HG02610 (cell line): ENCODE results near the gene FOLR1.

Source experiments
- ATAC-seq: cut with Tn5 transposase; IDR thresholded peaks from one replicate; pipeline ENCODE4 v1.9.1; 2021; ENCODE audit warnings: mild to moderate bottlenecking, moderate library complexity; ENCODE audit not compliant: unreplicated experiment

FOLR1 gene

DNA sequence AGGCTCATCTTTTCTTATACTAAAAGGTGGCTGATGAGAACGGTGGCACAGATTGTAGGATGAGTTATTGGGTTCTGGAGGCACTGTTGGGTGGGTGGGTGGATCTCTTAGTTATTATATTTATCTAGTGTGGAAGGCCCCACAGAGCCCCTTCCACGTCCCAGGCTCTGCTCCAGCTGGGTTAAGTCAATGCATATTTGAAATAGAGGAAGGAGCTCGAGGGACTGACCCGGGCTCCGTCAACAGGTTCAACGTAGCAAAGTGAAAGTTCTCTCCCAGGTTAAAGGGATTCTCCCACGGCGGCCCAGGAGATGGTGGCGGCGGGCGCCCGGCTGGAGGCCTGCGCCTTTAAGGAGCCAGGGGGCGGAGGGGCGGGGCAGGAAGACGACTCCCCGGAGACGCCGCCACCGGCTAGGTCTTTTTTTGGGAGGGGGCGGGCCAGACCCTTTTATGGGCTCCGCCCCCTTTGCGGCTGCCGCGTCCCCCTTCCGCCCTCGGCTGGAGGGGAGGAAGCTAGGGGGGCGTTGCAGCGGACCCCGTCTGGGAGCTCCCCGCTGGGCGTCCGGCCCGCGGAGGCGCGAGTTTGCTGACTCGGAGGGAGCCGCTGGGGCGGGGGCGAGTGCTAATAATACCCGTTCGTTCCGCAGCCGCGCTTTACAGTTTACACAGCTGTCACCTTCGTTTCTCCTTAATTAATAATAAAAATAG lies 31.1 kb downstream of the FOLR1 start:
- peak; percentile 73 for ATAC-seq

DNA sequence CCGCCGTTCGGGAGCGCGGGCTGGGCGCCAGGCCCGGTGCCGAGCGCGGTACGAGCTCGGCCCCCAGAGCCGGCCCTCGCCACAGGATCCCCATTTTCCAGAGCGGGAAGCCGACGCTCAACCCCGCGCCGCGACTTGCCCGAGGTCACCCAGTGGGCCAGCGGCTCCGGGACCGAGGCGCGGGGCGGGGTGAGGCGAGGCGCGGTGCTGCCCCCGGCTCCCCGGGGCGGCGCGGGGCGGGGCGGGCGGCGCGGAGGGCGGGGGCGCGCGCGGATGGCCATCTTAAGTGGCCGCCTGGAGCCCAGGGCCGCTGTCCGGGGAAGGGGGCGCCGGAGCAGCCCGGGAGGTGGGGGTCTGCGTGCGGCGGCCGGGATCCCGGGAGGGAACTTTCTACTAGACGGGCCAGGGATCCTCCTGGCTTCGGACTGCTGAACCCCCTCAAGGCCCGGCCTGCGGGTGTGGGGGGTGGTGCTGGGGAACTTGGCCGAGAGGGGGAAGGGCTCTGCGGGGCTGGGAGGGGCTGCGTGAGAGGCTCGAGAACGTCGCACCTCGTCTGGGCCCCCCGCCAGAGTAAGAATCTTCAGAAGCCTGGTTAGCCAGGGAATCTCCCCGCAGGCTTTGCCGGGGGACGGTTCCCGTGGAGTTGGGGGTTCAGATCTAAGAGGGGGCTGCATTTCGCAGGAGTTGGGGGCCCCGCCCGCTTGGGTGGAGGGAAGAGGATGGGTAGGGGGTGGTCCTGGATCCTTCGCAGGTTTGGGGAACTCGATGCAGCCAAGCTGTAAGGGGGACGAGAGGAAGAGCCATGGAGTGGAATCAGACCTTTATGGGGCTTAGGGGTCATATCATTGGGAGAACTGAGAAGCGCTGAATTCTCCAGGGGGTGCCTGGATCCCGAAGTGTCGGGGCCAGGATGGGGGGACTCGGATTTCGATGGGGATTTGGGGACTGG lies 31.9 kb downstream of the FOLR1 start:
- ATAC-seq, result peak; percentile 39

DNA sequence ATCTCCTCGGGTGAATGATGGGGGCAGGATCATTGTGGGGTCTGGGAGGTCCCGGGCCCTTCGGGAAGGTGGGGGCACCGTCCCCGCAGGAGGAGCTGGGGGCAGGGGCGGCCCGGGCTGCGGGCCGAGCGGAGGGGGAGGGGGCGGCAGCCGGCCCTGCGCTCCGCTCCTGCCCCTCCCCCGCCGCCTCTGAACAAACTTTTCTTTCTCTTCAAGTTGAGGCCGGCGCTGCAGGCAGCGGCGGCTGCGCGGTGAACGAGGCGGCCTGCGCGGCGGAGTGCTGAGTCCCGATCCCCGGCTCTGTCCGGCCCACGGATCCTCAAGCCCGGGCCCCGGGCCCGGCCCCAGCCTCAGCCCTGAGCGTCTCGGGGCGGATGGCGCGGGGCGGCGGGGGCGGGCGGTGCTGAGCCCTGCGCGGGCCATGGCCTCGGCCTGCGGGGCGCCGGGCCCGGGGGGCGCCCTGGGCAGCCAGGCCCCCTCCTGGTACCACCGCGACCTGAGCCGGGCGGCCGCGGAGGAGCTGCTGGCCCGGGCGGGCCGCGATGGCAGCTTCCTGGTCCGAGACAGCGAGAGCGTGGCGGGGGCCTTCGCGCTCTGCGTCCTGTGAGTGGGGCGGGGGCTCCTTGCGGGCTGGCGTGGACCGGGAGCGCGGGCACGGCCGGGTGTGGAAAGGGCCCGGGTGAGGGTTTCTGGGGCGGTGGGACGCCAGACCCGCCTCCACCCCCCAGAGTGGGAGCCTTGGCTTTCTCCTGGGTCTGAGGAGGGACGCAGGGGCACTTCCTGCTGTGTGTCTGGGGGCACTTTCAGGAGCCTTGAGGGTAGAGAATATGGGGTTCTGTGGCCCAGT lies 32.8 kb downstream of the FOLR1 start, which contains the start of gene INPPL1:
TSS of gene INPPL1 (plus strand) at position 204 of the 847 bp plus-strand sequence. CDS start at position 422, 218 bp downstream.
- no peak for ATAC-seq

DNA sequence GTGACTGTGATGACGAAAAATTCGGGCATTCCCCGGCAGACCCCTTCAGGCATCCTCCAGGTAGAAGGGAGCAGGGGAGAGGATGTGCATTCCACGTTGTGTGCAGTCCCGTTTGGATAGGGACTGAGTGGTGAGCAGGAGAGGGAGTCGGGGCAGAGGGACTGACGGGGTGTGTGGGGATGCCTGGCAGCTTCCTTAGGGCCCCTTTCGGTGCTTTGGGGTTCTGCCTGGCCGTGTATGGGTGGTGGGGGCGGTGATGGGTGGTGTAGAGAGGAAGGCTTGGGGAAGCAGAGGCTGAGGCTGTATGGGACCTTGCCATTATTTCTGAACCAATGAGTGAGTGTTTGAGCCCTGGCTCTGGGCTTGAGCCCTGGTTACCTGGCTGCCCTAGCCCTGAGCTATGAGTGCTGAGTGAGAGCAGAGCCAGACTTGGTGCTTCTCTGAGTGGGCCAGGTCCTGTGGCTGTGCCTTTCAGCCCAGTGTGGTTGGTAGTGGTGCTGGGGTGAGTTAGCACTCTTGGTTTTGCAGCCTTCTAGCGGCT lies 33.5 kb downstream of the FOLR1 start:
- no peak for ATAC-seq

DNA sequence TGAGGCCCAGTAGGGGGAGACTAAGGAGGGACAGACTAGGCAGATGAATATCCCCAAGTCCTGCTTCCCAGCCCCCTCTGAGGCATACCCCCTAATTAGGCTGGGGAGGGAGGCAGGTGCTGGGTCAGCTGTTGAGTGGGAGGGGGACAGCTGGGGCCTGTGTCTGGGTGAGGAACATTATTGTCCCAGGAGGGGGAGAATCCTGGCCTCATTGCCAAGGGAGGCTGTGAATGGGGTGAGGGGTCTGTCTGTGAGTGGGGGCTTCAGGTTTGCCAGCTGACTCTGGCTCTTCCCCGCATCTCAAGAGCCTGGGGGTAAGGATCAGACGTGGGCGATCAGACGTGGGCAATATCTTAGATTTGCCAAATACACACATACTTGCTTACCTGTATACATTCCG lies 34.8 kb downstream of the FOLR1 start:
- ATAC-seq, result no peak

DNA sequence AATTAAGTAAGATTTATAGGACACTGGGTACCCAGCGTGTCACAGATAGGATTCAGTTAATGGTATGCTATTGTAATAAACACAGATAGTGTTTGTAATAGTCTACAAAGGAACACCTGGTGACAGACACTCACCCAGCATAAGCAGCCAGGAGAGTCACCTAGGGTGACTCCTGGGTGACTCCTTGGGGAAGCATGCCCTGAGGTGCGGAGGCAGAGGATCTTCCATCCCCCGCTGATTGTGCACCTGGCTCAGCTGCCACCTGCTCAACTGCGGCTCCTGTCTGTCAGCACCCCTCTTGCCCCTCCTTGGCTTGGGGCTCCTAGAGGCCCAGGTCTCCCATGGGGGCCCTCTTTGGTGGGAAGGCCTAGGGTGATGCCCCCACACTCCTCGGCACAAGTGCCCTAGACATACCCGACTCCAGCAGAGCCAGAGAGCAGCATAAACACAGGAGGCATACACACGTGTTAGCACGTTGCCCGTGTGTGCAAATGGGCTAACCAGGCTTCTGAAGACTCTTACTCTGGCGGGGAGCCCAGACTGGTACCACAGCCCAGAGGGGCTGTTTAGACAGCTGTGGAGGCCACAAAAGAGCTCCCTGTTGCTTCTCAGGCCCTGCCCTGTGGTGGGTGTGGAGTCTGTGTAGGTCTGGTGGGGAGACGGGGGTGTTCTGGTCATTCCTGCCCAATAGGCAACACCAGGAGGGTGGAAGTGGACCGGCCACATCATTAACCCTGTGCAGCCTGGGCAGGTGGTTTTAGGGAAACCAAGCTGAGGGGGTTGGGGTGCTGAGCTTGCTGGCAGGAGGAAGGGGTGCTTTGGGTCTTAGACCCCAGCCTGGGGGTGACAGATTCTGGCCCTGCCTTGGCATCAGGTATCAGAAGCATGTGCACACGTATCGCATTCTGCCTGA lies 35.6 kb downstream of the FOLR1 start:
- no peak for ATAC-seq

DNA sequence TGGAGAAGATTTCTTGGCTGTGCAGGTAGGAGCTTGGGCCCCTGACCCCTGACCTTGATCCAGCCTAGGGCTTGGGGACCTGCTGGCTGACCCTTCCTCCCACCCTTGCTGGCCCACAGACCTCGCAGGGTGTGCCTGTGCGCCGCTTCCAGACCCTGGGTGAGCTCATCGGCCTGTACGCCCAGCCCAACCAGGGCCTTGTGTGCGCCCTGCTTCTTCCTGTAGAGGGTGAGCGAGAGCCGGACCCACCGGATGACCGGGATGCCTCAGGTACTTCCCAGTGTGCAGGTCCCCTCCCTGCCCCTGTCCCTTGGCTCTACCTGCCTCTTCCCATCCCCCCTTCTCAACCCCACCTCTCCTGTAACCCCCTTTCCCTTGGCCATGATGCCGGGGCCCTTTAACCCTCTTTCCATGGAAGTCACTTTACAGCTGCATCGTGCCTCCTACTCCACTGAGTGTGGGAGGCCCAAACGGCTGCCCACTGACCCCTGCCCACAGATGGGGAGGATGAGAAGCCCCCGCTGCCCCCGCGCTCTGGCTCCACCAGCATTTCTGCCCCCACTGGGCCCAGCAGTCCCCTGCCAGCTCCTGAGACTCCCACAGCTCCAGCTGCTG lies 36.4 kb downstream of the FOLR1 start:
- no peak for ATAC-seq

DNA sequence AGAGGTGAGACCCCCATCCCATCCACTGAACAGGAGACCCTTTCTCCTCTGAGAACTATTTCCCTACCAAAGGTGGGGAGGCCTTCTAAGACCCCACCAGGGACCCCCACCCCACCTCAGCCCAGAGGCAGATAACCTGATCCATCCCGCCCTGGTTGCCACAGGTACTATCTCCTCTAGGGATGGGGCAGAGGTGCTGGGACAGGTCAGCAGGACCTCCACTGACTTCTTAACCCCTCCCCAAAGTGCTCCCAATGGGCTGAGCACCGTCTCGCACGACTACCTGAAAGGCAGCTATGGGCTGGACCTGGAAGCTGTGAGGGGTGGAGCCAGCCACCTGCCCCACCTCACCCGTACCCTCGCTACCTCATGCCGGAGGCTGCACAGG lies 36.9 kb downstream of the FOLR1 start:
- ATAC-seq, result no peak

DNA sequence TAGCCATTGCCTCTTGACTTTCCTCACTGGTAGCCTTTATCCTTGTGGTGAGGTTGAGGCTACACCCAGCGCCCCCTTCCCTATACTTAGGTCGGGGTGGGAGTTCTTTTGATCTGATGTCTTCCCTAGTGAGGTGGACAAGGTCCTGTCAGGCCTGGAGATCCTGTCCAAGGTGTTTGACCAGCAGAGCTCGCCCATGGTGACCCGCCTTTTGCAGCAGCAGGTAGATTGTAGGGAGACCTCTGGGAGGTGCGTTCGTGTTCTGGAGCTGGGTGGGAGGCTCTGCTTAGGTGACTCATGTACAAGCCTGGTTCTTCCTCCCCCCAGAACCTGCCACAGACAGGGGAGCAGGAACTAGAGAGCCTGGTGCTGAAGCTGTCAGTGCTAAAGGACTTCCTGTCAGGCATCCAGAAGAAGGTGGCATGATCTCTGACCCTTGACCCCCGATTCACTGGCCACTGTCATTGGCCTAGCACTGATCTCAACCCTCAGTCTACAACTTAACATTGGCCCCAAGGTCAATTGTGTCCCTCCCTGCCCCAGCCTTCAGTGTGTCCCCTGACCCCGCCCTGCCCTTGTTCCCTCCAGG lies 37.5 kb downstream of the FOLR1 start:
- no peak for ATAC-seq

DNA sequence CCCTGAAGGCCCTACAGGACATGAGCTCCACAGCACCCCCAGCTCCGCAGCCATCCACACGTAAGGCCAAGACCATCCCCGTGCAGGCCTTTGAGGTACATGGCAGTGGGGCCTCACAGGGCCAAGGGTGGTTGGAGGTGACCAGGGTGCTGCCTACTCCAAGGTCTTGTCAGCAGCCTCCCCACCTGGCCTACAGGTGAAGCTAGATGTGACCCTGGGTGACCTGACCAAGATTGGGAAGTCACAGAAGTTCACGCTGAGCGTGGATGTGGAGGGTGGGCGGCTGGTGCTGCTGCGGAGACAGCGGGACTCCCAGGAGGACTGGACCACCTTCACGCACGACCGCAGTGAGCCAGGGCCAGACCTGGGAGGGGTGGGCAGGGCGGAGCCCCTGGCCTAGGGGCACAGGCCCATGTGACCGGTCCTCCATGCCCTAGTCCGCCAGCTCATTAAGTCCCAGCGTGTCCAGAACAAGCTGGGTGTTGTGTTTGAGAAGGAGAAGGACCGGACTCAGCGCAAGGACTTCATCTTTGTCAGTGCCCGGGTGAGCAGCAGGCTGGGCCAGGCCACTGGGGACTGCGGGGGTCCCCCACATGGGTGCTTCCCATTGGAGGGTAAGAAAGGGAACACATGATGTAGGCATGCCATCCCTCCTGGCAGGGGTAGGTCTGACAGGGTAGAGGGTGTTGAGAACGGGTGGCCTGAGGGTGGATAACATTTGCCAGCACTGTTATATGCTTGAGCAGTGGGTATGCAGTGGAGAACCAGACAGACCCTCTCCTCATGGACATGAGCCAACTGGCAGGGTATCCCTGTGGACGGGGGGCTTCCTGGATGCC lies 38.2 kb downstream of the FOLR1 start:
- no peak for ATAC-seq

DNA sequence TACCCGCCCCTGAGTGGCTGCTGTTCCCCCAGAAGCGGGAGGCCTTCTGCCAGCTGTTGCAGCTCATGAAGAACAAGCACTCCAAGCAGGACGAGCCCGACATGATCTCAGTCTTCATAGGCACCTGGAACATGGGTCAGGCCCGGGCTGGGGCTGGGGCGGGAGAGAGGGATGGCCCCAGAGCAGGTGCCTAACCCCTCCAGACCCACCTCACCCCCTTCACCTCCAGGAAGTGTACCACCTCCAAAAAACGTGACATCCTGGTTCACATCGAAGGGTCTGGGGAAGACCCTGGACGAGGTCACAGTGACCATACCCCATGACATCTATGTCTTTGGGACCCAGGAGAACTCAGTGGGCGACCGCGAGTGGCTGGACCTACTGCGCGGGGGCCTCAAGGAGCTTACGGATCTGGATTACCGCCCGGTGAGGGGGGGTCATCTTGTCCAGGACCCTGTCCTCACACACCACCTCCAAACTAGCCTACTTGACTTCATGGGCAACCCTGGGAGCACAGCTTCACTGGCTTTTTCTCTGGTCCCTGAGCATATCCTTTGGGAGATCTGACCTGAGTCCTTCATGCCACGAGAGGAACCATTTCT lies 38.9 kb downstream of the FOLR1 start:
- ATAC-seq, result no peak

DNA sequence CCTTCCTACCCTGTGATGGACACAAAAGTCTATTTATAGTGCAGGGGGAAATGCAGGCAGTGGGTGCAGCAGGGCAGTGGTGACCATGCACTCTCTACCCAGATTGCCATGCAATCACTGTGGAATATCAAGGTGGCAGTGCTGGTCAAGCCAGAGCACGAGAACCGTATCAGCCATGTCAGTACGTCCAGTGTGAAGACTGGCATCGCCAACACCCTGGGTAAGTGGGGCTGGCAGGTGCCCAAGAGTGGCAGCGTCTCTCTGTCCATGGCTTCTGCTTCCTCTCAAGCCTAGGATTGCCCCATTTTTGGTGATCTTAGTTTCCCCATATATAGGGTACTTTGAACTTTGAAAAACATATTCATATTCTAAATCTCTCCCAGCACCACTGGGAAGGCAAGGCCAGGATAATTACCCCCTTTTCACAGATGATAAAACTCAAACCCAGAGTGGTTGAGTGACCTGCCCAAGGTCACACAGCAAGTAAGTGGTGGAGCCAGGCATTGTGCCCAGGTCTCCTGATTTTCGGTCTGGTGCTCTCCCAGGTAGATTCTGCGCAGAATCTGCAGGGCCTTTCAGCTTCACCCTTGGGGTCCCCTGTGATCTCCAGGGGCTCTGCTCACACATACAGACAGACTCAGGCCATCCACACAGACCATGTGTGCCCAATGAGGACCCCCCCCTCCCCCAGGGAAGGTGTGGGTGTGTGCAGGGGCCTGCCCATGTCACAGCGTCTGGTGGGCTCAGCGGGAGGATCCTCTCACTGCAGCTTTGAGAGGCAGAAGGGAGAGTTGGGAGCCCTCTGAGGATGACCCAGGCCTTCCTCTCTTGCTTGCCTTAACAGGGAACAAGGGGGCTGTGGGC lies 39.7 kb downstream of the FOLR1 start:
- ATAC-seq, result no peak

DNA sequence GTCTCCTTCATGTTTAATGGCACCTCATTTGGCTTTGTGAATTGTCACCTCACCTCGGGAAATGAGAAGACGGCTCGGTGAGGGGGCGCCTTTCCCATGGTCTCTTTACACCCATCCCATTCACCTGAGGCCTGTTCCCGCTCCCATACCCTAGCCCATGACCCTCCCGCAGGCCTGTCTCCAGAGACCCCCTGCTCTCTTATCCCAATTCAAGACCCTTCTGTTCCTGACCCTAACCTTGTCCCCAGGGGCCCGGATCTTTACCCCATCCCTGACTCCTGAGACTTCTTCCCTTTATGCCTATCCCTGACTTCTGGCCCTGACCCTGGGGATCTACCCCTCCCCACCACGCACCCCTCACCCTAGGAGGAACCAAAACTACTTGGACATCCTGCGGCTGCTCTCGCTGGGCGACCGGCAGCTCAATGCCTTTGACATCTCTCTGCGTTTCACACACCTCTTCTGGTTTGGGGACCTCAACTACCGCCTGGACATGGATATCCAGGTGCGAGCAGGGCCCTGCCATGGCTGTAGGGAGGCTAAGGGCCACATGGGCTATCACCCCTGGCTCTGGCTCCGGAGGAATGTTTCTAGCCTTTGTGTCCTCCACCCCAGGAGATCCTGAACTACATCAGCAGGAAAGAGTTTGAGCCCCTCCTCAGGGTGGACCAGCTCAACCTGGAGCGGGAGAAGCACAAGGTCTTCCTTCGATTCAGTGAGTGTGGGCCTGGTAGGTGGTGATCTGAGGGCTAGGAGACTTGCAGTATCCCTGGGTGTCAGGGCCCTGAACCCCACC lies 40.5 kb downstream of the FOLR1 start:
- no peak for ATAC-seq

DNA sequence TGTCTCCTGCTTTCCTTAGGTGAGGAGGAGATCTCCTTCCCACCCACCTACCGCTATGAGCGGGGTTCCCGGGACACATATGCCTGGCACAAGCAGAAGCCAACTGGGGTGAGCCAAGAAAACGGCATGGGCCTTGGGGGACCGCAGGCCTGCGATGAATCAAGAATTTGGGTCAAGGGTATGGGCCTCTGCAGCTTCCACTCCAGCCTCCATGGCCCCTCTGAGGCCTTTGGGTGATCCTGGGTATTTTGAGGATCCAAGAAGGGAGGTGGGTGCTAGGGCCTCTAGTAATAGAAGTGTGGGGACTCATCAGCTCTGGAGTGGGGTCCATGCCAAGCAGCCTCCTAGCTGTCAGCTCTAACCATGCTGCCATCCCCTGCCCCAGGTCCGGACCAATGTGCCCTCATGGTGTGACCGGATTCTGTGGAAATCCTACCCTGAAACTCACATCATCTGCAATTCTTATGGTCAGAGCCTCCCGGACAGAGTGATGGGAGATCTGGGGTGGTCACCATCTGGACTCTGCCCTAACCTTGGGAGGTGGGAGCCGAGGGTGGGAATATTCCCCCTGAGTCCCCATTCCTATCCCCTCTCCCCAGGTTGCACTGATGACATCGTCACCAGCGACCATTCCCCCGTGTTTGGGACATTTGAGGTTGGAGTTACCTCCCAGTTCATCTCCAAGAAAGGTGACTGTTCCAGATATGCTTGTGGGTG lies 41.3 kb downstream of the FOLR1 start:
- no peak for ATAC-seq

DNA sequence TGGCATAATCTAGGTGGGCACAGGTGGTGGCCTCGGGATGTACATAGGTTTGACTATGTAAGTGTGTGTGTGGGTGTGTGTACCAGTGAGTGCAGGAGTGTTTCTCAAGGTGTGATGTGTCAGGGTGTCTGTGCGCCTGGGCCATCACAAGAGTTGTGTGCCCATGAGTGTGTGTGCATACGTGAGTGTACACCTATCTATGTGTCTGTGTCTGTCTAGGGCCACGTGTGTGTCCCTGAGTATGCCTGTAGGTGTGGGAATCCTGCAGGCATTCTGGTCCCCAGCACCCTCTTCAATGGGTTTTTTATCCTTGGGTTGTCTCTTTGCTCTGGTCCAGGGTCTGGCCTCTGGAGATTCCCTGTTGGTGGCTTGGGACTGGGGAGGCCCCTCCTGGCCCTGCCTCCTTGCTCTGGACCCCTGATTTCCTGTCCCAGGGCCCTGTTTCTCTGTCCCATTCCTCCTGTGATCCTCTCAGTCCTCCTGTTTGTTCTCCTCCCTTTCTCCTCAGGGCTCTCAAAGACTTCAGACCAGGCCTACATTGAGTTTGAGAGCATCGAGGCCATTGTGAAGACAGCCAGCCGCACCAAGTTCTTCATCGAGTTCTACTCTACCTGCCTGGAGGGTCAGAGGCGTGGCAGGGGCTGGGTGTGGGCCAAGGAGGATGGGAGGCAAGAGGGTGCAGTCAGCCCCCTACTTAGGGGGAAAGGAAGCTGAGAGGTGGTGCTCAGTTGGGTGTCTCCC lies 42.0 kb downstream of the FOLR1 start:
- no peak for ATAC-seq
